Activated T-helper 1 cell treated with Interleukin-2 at 50 U/mL for 16 hours (primary cell): ENCODE measurements around the gene DALRD3.

ENCODE experiments used
- DNase-seq: peaks from one replicate; pipeline ENCODE4 v3.0.0-alpha.2; 2020; ENCODE audit warnings: low read depth

The DALRD3 gene

GRCh38 chr3:48980295-48980694, 38.1 kb downstream of the DALRD3 start:
- no peak for DNase-seq

DNA sequence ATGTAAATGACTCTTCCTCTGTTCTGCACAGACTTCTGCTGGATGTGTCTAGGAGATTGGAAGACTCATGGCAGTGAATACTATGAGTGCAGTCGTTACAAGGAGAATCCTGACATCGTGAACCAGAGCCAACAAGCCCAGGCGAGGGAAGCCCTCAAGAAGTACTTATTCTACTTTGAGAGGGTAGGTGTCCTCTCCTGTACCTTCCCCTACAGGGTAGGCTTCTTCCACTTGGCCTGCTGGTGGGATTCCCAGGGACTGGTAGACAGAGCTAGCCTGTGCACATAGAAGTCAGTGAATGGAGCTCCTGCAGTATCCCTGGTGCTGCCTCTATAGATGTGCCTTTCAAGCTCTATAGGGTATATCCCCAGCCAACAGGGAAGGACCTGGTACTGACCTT, 38.9 kb downstream of the DALRD3 start:
- no peak for DNase-seq

- no peak for DNase-seq
Observed at GRCh38 chr3:48974076-48974864, 44.1 kb downstream of the DALRD3 start.

GRCh38 chr3:48970586-48970985, 47.8 kb downstream of the DALRD3 start:
- DNase-seq, result no peak

DNA sequence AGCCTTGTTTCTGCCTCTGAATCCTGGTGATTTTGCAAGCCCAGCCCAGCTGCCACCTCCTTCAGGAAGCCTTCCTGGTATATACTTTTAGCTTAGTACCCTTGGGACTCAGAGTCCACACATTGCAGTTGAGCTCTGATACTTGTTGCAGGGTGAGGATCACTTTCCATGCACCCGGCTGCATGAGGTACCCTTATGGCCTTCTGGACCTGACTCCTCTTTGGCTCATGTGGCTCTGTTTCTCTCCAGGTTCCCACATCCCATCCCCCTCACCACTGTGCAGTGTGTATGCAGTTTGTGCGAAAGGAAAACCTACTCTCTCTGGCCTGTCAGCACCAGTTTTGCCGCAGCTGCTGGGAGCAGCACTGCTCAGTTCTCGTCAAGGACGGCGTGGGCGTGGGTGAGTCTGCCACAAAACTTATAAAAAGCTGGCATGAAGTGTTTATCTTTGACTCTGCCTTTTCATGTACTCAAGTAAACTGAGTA, 51.5 kb downstream of the DALRD3 start:
- DNase-seq, result no peak

DNA sequence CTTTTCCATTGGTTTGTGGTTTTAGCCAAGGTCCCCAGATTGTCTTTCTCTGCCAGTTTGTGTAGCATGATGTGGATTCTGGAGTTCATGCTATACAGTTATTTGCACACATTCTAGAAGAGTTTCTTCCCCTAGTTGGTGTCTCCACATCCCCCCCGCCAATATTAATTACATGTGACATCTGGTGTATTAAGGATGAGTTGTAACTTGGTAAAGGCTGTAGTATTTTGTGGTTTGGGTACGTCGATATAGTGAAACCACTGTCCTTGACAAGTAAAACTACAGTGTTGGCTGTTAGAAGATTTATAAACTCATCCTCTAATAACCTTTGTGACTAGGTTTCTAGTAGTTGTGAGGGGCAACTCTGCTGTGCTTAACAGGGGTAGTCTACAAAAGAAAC, 52.0 kb downstream of the DALRD3 start:
- no peak for DNase-seq
